A673 (cell line): ENCODE results near the gene OR6C76. TPM values are rescaled to one million over a fixed set of nuclear protein-coding genes. Genes with fewer than 3 reads are reported as not detected.

Experiments used
- Bru-seq: library from RNA; stranded (reverse); fragments of 400-500 nt; gene quantifications from one replicate; lab custom pipeline; 2021; lab: Mats Ljungman, UMichigan
- BruChase-seq, 2 experiments: library from RNA; stranded (reverse); fragments of 400-500 nt; gene quantifications; one replicate each; lab custom pipeline; 2021; lab: Mats Ljungman, UMichigan
- BruUV-seq: library from RNA; stranded (reverse); fragments of 400-500 nt; replicated peaks from 2 replicates; lab custom pipeline; 2021; lab: Mats Ljungman, UMichigan
- CTCF ChIA-PET: fragments of 300-600 bp; sonication (Branson Sonifier 250); formaldehyde crosslinking; loops from one replicate; lab custom pipeline; 2022; ENCODE audit warnings: antibody characterized with exemption; lab: Charles Lee
- POLR2A ChIA-PET: fragments of 300-600 bp; sonication (Branson Sonifier 250); formaldehyde crosslinking; loops from one replicate; lab custom pipeline; 2022; ENCODE audit warnings: antibody characterized with exemption; ENCODE audit not compliant: low non-redundant PET; lab: Charles Lee
- DNase-seq: peaks from one replicate; pipeline ENCODE4 v3.0.0-alpha.2; 2015; ENCODE audit warnings: low spot score
- H3K27ac ChIP-seq: fragments of 200-600 bp; sonication (generic); 2 replicates; pipeline ENCODE4 v1.5.1; 2016; ENCODE audit warnings: mixed run types, low read depth, mild to moderate bottlenecking, mixed read lengths, antibody characterized with exemption, low read length; ENCODE audit not compliant: poor library complexity, severe bottlenecking
- H3K27me3 ChIP-seq: fragments of 200-600 bp; sonication (generic); replicated peaks from 2 replicates; pipeline ENCODE4 v1.6.1; 2017; ENCODE audit warnings: mixed run types, low read depth, mild to moderate bottlenecking, mixed read lengths, antibody characterized with exemption, low read length; ENCODE audit not compliant: insufficient read depth, poor library complexity
- H3K36me3 ChIP-seq: fragments of 200-600 bp; sonication (generic); 2 replicates; pipeline ENCODE4 v1.6.1; 2016; ENCODE audit warnings: mixed run types, mild to moderate bottlenecking, mixed read lengths, antibody characterized with exemption, low read length; ENCODE audit not compliant: insufficient read depth, poor library complexity, severe bottlenecking
- H3K4me1 ChIP-seq: fragments of 200-600 bp; sonication (generic); 2 replicates; pipeline ENCODE4 v1.6.1; 2017; ENCODE audit warnings: mixed run types, mild to moderate bottlenecking, mixed read lengths, antibody characterized with exemption, low read length; ENCODE audit not compliant: insufficient read depth, poor library complexity, severe bottlenecking
- H3K4me3 ChIP-seq: fragments of 200-600 bp; sonication (generic); 2 replicates; pipeline ENCODE4 v1.5.1; 2016; ENCODE audit warnings: low read depth, mixed run types, mild to moderate bottlenecking, mixed read lengths, low read length; ENCODE audit not compliant: poor library complexity, severe bottlenecking
- H3K9me3 ChIP-seq: fragments of 200-600 bp; sonication (generic); 2 replicates; pipeline ENCODE4 v1.6.1; 2016; ENCODE audit warnings: mixed run types, low read depth, mild to moderate bottlenecking, mixed read lengths, antibody characterized with exemption, low read length; ENCODE audit not compliant: poor library complexity, severe bottlenecking
- CTCF ChIP-seq: fragments of 300-800, 200-600 bp; sonication (generic); conservative IDR thresholded peaks from 2 replicates; pipeline ENCODE4 v1.5.1; 2017; ENCODE audit warnings: low read depth, mild to moderate bottlenecking, antibody characterized with exemption, low read length, moderate library complexity, mixed read lengths
- EZH2 ChIP-seq: fragments of 200-600 bp; sonication (generic); IDR thresholded peaks from 2 replicates; pipeline ENCODE4 v1.6.1; 2017; ENCODE audit warnings: borderline replicate concordance, low read depth, mild to moderate bottlenecking, mixed read lengths, antibody characterized with exemption, low read length; ENCODE audit not compliant: poor library complexity, severe bottlenecking
- intact Hi-C: fragments of 100-400 bp; cut with micrococcal nuclease; formaldehyde crosslinking; loops from one replicate; pipeline ENCODE4 v1.10.0; 2022; ENCODE audit not compliant: unreplicated experiment
- long read RNA-seq: library from polyadenylated mRNA; stranded (forward); transcript quantifications from one replicate; pipeline ENCODE4 v2.0.0, GENCODE V29; 2022
- total RNA-seq: library from RNA; stranded (reverse); gene quantifications from 2 replicates; pipeline ENCODE4 v1.2.3, GENCODE V29; 2021

The OR6C76 gene
- not detected in 2 replicates for total RNA-seq
- not detected for Bru-seq, nascent RNA
- not detected for BruChase-seq, experiment 1, labeled RNA remaining after a 2-hour chase
- not detected for BruChase-seq, experiment 2, labeled RNA remaining after a 6-hour chase
- long read RNA-seq = 0 reads

GRCh38 chr12:55425954-55426353 is at the start of gene OR6C76:
OR6C76 (plus strand) TSS chr12:55426254; CDS start chr12:55426254, 0 bp downstream.
- CTCF ChIA-PET = no interaction called here
- POLR2A ChIA-PET = no interaction called here
- H3K9me3 ChIP-seq = no peaks in the 10 kb centered on the region
- no peaks in the 10 kb centered on the region for H3K36me3 ChIP-seq
- BruUV-seq = no TSS peak
- TF ChIP-seq CTCF (no peak), EZH2 (no peak)
- intact Hi-C loops = no loop called here
- no peak within 1 kb of the TSS for H3K4me3 ChIP-seq
- H3K4me1 ChIP-seq = no peaks in the 10 kb centered on the region
- peaks cover 14% of the 10 kb centered on the region for H3K27me3 ChIP-seq
- no peak for DNase-seq
- no peak within 1 kb of the TSS for H3K27ac ChIP-seq

GRCh38 chr12:55385891-55386290 is 40.2 kb upstream of the OR6C76 start:
- no TSS peak for BruUV-seq
- POLR2A ChIA-PET = interaction anchor here (0.7 kb wide), 1 partner anchor 1931 kb away, joined by 23 read pairs; no protein-coding TSS in a partner anchor
- Histone ChIP-seq H3K36me3 (no peaks in the 10 kb centered on the region), H3K27me3 (peaks cover 26% of the 10 kb centered on the region), H3K9me3 (no peaks in the 10 kb centered on the region), H3K27ac (no peak overlapping the region), H3K4me1 (no peaks in the 10 kb centered on the region), H3K4me3 (no peak overlapping the region)
- no peak for DNase-seq
- intact Hi-C loops = no loop called here
- TF ChIP-seq EZH2 (no peak), CTCF (no peak)
- CTCF ChIA-PET = no interaction called here

GRCh38 chr12:55392032-55392795 is 33.8 kb upstream of the OR6C76 start:
- peaks cover 49% of the 10 kb centered on the region for H3K27me3 ChIP-seq
- CTCF ChIA-PET = no interaction called here
- POLR2A ChIA-PET = no interaction called here
- intact Hi-C loops = no loop called here
- H3K4me3 ChIP-seq = no peak overlapping the region
- DNase-seq = no peak
- H3K27ac ChIP-seq = no peak overlapping the region
- no peaks in the 10 kb centered on the region for H3K36me3 ChIP-seq
- TF ChIP-seq CTCF (no peak), EZH2 (no peak)
- H3K4me1 ChIP-seq = no peaks in the 10 kb centered on the region
- H3K9me3 ChIP-seq = no peaks in the 10 kb centered on the region
- no TSS peak for BruUV-seq
